Left lung (tissue), 10 donors: ENCODE measurements around the gene EVL. TPM values are rescaled to one million over a fixed set of nuclear protein-coding genes. Genes with fewer than 3 reads are reported as not detected.

Experiments
- ATAC-seq: fragments of 200-7000 bp; cut with Tn5 transposase; one replicate; pipeline ENCODE4 v1.9.1; 2020; ENCODE audit warnings: moderate library complexity
- DNase-seq, 4 donors: peaks; one replicate each; pipeline ENCODE4 v3.0.0-alpha.2; 2013 to 2020
- H3K27ac ChIP-seq, 2 donors: fragments of 200-600 bp; sonication (generic) in 1 of 2; one replicate each; pipeline versions ENCODE4 v1.5.0 to v1.8.0; 2020 to 2021
- H3K27me3 ChIP-seq, 2 donors: fragments of 200-600 bp; sonication (generic) in 1 of 2; one replicate each; pipeline versions ENCODE4 v1.5.0 to v1.8.0; 2020 to 2021
- H3K36me3 ChIP-seq, 2 donors: fragments of 200-600 bp; sonication (generic) in 1 of 2; one replicate each; pipeline versions ENCODE4 v1.5.0 to v1.8.0; 2020 to 2021
- H3K4me1 ChIP-seq, 2 donors: fragments of 200-600 bp; one replicate each; pipeline ENCODE4 v1.8.0; 2021
- H3K4me3 ChIP-seq, 2 donors: fragments of 200-600 bp; sonication (generic) in 1 of 2; one replicate each; pipeline versions ENCODE4 v1.5.0 to v1.8.0; 2020 to 2021; ENCODE audit warnings: mild to moderate bottlenecking in 1 of 2
- H3K9me3 ChIP-seq, 2 donors: fragments of 200-600 bp; sonication (generic) in 1 of 2; one replicate each; pipeline versions ENCODE4 v1.5.0 to v1.8.0; 2020 to 2021
- intact Hi-C, 2 donors: fragments of 100-400 bp; cut with DNase I; formaldehyde crosslinking; loops; one replicate each; pipeline versions ENCODE4 v1.11.2 to v1.14.2; 2022
- polyA plus RNA-seq, 6 donors: library from polyadenylated mRNA; unstranded; fragments of 120-200 nt; gene quantifications; one replicate each; pipeline ENCODE4 v1.2.1, GENCODE V29; 2013; ENCODE audit not compliant: insufficient read length in 6 of 6
- total RNA-seq, 2 donors: library from RNA; stranded (reverse); fragmentation: NEBNext Ultra II Directional; extraction: Animal tissue kit (Norgen Biotek cat#: 25700); gene quantifications; one replicate each; pipeline ENCODE4 v1.2.1, GENCODE V29; 2021
- TF ChIP-seq, protein P1 (sequence below), 2 donors: fragments of 200-600 bp; sonication (generic) in 1 of 2; IDR thresholded peaks; one replicate each; pipeline versions ENCODE4 v1.5.0 to v1.8.0; 2021; ENCODE audit warnings: antibody characterized with exemption in 2 of 2
- donor health status: DM: no; HTN: yes; CAD: no.
- donor health status: DM: no; HTN: no; CAD: no.

EVL gene
- total and polyA plus RNA-seq, 8 donors: 60.2 to 264 (median 197) TPM

GRCh38 chr14:100116134-100116533 lies 50.9 kb downstream of the EVL start:
- H3K27me3 ChIP-seq: no peaks in the 10 kb centered on the region
- H3K9me3 ChIP-seq: no peaks in the 10 kb centered on the region
- no peaks in the 10 kb centered on the region for H3K4me1 ChIP-seq
- no peak for ATAC-seq
- TF ChIP-seq, protein P1, sequence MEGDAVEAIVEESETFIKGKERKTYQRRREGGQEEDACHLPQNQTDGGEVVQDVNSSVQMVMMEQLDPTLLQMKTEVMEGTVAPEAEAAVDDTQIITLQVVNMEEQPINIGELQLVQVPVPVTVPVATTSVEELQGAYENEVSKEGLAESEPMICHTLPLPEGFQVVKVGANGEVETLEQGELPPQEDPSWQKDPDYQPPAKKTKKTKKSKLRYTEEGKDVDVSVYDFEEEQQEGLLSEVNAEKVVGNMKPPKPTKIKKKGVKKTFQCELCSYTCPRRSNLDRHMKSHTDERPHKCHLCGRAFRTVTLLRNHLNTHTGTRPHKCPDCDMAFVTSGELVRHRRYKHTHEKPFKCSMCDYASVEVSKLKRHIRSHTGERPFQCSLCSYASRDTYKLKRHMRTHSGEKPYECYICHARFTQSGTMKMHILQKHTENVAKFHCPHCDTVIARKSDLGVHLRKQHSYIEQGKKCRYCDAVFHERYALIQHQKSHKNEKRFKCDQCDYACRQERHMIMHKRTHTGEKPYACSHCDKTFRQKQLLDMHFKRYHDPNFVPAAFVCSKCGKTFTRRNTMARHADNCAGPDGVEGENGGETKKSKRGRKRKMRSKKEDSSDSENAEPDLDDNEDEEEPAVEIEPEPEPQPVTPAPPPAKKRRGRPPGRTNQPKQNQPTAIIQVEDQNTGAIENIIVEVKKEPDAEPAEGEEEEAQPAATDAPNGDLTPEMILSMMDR (IDR thresholded peaks at IDR 0.05): no peak
- peaks cover 0 to 14% of the 10 kb centered on the region in 2 donors for H3K36me3 ChIP-seq
- H3K27ac ChIP-seq: no peak overlapping the region
- intact Hi-C loops: loop anchor here in 1 of 2 donors (10.0 kb wide), 1 partner anchor 69 kb away; no protein-coding TSS in a partner anchor
- no peak overlapping the region for H3K4me3 ChIP-seq
- no peak for DNase-seq

- TF ChIP-seq, protein P1 (IDR thresholded peaks at IDR 0.05): no peak
Measured at GRCh38 chr14:100117026-100117425, 51.8 kb downstream of the EVL start.

DNA sequence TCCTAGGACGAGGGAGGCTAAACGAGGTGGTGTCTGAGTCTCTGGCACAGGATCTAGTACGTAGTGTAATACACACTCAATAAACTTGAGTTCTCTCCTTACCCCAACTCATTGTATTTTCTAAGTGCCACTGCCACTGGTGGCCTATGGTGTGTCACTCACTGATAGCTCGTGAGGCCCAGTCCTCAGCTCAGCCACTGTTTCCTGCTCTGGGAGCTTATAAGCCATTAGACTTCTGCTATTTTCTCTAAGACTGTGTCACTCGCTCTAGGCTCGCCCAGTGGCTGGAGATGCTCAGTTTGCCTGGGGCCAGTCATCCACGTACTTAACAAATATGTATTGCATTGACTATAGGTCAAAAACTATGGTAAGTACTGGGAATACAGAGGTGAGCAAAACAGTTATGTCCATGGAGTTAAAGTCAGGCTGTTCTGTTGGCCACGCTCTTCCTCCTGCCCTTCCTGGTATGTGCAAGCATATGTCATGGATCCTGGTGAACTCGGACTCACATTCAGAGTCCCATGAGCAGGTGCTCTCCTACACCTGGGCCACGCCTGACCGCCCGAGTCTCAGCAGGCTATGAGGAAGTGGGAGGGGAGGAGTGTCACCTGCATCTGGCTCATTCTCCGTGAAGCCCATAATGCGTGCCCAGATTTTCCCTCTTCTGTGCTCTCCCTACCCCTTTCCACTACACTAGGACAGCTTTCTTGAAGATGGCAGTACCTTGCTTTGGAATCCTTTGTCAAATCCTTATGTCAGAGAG lies 52.6 kb downstream of the EVL start:
- Histone ChIP-seq H3K27me3 (no peaks in the 10 kb centered on the region), H3K4me3 (no peak overlapping the region), H3K4me1 (no peaks in the 10 kb centered on the region), H3K9me3 (no peaks in the 10 kb centered on the region), H3K36me3 (peaks cover 0 to 14% of the 10 kb centered on the region in 2 donors), H3K27ac (no peak overlapping the region)
- DNase-seq (no peak), ATAC-seq (no peak)
- TF ChIP-seq, protein P1 (IDR thresholded peaks at IDR 0.05): no peak
- intact Hi-C loops: loop anchor here in 1 of 2 donors (10.0 kb wide), 1 partner anchor 67 kb away; no protein-coding TSS in a partner anchor

More at GRCh38 chr14:100117026-100117425, 51.8 kb downstream of the EVL start:
- intact Hi-C loops: loop anchor here in 1 of 2 donors (10.0 kb wide), 1 partner anchor 68 kb away; no protein-coding TSS in a partner anchor
- ATAC-seq: no peak
- no peaks in the 10 kb centered on the region for H3K9me3 ChIP-seq
- no peak for DNase-seq
- H3K4me1 ChIP-seq: no peaks in the 10 kb centered on the region
- no peaks in the 10 kb centered on the region for H3K27me3 ChIP-seq
- H3K27ac ChIP-seq: no peak overlapping the region
- no peak overlapping the region for H3K4me3 ChIP-seq
- H3K36me3 ChIP-seq: peaks cover 0 to 14% of the 10 kb centered on the region in 2 donors

GRCh38 chr14:100118396-100119011 lies 53.3 kb downstream of the EVL start:
- no peaks in the 10 kb centered on the region for H3K4me1 ChIP-seq
- ATAC-seq: no peak
- peaks cover 0 to 19% of the 10 kb centered on the region in 2 donors for H3K36me3 ChIP-seq
- TF ChIP-seq, protein P1 (IDR thresholded peaks at IDR 0.05): no peak
- H3K4me3 ChIP-seq: no peak overlapping the region
- intact Hi-C loops: loop anchor here in 1 of 2 donors (10.0 kb wide), 1 partner anchor 66 kb away; no protein-coding TSS in a partner anchor
- DNase-seq: no peak
- no peaks in the 10 kb centered on the region for H3K9me3 ChIP-seq
- H3K27me3 ChIP-seq: no peaks in the 10 kb centered on the region
- H3K27ac ChIP-seq: no peak overlapping the region

DNA sequence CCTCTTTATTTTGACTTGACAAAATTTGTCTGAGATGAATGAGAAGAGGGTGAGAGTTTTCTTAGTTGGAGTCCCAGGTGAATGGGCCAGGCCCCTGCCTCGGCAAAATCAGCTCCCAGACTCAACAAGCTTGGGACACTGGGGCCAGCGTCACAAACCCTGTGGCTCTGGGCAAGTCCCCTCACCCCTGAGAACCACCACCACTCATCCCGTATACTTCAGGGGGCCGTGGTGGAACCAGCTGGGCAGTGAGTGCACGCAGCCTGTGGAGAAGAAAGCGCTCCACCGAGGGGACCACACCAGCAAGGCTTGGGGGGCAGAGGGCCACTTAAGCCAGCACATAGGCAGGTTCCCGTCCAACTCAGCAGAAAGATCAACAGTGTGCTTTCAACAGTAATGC lies 54.0 kb downstream of the EVL start:
- Histone ChIP-seq H3K4me3 (no peak overlapping the region), H3K27ac (no peak overlapping the region), H3K9me3 (no peaks in the 10 kb centered on the region), H3K4me1 (no peaks in the 10 kb centered on the region), H3K27me3 (no peaks in the 10 kb centered on the region), H3K36me3 (peaks cover 0 to 27% of the 10 kb centered on the region in 2 donors)
- no peak for DNase-seq
- TF ChIP-seq, protein P1 (IDR thresholded peaks at IDR 0.05): no peak
- intact Hi-C loops: loop anchor here in 1 of 2 donors (10.0 kb wide), 1 partner anchor 66 kb away; no protein-coding TSS in a partner anchor
- ATAC-seq: no peak
